NCI-H69 (cell line): Measurements from ENCODE around the gene ANKRD13D.
"Not testable (repeated sequence)": the region's sequence is repeated elsewhere in the genome, so short reads cannot be mapped to it uniquely, and the experiment has no call there.

Experiments used
- DNase-seq: peaks from one replicate; lab custom pipeline; 2025; lab: John Stamatoyannopoulos, UW

ANKRD13D gene

DNA sequence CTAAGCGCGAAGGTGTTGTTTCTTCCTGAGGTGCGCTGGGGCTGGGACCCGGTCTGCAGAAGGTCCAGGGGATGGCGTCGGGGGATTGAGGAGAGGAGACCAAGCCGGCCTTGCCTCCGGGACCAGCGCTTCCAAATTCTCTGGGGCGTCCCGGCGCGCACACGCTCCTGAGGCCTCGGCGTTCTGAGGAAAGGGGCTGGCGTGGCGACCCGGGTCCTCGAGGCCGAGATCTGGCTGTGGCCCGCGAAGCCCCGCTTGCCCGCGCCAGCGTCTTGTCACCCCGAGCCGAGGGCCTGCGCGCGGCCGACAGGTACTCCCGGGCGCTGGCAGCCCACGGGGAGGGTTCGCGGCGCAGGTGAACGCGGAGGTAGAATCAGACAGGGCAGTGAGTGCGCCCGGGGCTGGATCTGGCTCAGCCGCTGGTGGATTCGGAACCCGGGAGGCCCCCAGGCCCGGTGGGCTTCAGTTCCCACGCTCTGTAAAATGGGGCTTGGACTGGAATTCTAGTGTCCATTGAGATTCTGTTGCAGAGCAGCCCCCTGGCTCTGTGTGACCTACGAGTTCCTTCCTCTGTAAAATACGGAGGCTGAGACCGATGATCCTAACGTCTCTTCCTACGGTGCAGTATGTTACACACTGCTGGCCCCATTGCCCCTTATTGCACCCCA lies 28.9 kb downstream of the ANKRD13D start:
- DNase-seq = peak; percentile 78

DNA sequence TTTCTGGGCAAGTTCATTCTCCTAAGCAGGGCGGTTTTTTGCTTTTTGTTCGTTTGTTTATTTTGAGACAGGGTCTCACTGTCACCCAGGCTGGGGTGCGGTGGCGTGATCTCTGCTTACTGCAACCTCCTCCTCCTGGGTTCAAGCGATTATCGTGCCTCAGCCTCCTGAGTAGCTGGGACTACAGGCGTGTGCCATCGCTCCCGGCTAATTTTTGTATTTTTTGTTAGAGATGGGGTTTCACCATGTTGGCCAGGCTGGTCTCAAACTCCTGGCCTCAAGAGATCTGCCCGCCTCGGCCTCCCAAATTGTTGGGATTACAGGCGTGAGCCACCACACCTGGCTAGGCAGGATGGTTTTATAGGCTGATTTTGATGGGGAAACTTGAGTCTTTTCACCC lies 29.8 kb downstream of the ANKRD13D start:
- DNase-seq = not testable (repeated sequence)

DNA sequence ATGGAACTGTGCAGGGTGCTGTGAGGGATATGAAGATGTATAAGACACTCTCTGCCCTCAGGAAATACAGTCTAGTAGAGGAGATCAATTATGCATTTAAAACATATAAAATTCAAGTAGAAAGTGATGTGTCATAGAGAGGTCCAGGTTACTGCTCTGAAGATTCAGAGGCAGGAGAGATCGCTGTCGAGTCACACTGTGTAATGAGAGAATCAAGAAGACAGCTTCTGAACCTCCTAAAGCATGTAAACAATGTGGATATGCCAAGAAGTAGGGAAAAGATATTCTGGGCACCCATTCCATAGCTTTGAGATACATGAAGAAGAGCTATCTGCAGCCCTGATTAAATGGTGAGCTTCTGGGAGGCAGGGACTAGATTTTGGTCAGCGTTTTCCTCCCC lies 30.9 kb downstream of the ANKRD13D start:
- DNase-seq = no peak

DNA sequence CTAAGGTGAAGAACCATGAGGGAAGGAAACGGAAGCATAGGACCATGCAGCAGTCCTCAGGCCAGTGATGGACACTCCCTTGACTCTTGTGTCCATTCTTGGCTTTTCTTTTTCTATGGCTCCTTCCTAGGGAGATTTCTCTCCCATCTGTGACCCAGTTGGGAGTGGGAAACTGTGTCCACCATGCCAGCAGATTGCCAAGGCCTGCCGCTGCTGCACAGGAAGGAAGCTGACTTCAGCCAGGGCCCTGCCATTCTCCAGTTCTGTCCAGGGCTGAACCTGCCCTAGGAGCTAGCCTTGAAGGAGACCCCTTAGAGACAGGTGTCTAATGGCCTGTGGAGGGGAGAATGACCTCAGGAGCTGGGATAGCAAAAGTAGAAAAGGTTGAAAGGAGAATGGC lies 31.6 kb downstream of the ANKRD13D start:
- no peak for DNase-seq

DNA sequence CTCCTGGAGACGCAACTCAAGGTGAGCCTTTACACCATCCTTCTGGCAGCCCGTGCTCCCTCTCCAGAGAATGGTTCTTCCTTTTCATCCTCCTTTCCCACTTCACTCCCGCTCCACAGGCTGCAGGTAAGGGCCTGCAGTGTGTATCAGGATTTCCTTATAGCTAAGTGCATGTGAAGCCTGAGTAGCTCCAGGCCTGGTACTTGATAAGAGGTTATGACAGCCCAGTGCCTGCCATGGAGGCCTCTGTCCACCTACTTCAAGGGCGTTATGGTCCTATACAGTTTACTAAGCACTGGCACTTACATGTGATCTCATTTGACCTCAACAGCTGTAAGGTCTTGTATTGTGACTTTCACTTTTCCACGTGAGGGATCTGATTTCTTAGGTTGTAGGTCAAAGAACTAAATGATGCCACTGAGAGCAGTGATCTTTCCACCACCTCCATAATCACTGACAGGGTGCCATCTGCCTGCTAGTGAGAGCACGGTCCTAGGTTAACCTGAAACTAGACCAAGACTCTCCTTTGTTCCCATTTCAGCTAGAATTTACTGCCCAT lies 32.3 kb downstream of the ANKRD13D start:
- no peak for DNase-seq

DNA sequence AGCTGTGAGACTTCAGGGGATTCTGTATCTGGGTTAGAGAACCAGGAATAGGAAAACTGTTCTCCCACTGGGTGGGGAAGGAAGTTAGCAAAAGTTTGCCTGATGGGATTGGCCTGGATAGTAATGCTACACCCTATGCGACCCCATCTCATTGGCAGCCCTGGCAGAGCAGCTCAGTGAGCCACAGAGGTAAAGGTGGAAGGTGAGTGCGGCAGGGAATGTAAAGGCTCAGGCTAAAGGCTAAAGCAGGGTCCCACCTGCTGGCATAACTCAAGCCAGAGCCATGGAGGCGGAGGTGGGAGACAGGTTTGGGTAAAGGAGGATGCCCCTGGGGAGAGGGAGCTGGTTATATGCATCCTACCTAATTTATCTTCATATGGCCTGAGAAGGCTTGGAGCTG lies 32.9 kb downstream of the ANKRD13D start:
- DNase-seq = no peak

DNA sequence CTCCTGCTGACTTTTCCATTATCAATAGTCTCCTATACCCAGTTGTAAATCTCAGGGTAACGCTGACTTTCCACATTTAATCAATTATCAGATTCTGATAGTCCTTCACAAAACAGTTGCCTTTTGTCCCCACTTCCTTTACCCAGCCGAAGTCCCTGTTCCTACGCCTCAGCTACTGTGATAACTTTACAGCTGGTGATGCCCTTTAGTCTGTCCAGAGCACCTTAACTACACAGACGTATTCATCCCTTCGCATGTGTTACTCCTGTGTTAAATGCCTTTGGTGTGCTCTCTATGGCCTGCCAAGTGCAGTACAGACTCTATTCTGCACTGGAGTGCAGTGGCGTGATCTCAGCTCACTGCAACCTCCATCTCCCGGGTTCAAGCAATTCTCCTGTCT lies 34.4 kb downstream of the ANKRD13D start:
- no peak for DNase-seq

DNA sequence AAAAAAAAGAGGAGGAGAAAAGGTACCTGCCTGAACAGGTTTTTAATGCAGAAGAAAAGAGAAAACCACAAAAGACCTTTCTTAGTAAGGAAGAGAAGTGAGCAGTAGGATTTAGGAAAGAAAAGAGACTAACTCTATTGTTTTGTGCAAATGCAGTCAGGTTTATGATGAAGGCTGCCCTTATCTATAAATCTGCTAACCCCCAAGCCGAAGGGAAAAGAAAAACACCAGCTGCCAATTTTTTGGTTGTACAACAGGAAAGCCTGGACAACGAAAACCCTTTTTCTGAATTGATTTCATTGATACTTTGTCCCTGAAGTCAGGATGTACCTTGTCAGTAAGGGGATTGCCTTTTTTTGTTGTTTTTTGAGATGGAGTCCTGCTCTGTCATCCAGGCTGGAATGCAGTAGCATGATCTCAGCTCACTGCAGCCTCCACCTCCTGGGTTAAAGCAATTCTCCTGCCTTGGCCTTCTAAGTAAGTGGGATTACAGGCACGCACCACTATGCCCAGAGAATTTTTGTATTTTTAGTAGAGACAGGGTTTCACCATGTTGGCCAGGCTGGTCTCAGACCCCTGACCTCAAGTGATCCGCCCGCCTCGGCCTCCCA lies 43.1 kb downstream of the ANKRD13D start:
- no peak for DNase-seq

DNA sequence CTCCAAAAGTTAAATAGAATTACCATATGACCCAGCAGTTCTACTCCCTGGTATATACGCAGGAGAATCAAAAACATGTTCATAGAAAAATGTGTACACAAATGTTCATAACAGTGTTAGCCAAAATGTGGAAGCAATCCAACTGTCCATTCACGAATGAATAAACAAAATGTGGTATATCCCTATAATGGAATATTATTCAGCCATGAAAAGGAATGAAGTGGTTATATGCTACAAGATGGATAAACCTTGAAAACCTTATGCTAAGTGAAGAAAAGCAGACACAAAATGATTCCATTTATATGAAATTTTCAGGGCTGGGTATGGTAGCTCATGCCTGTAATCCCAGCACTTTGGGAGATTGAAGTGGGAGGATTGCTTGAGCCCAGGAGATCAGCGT lies 48.2 kb downstream of the ANKRD13D start:
- no peak for DNase-seq

DNA sequence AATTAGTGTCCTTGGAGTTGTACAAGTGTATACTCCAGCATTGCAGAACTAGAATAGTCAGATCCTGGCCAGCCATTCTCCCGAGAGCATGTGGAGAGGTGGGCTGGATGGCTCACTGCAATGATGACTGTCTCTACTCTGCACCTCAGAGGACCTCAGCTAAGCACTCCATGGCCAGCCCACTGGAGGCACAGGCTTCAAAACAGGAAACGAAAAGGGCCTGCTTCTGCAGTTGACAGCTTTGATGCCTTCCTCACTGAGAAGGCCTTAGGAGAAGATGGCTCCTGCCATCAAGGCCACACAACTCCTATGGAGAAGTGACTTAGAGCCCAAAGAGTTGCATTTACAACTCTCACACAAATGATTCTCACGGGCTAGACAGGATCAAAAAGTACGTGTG lies 55.2 kb downstream of the ANKRD13D start:
- DNase-seq = no peak

DNA sequence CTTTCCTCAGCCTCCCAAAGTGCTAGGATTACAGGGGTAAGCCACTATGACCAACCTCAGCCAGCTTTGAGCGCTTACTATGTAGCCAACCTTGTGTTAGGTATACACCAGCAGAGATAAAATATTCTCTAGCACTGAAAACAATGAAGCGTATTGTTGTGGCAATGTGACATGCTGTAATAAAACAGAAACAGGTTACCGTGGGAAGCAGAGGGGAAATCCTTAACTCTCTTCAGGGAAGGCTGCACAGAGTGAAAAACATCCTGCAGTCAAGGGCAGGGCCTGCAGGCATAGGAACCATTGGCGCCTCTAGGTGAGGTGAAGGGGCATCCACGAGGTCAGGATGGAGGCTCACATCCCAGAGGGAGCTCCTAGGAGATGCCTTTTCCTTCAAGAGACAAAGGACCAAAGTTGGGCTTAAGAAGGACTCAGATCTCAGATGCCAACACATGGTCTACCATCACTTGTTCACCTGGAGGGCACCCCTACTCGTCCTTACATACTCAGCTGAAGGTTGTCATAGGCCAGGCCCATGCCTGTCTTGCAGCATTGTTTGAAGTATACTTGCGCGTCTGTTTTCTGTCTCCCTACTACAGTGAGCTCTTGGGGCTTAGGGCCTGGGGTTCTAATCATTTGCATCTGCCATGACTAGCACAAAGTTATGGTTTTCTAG lies 56.3 kb downstream of the ANKRD13D start:
- no peak for DNase-seq

DNA sequence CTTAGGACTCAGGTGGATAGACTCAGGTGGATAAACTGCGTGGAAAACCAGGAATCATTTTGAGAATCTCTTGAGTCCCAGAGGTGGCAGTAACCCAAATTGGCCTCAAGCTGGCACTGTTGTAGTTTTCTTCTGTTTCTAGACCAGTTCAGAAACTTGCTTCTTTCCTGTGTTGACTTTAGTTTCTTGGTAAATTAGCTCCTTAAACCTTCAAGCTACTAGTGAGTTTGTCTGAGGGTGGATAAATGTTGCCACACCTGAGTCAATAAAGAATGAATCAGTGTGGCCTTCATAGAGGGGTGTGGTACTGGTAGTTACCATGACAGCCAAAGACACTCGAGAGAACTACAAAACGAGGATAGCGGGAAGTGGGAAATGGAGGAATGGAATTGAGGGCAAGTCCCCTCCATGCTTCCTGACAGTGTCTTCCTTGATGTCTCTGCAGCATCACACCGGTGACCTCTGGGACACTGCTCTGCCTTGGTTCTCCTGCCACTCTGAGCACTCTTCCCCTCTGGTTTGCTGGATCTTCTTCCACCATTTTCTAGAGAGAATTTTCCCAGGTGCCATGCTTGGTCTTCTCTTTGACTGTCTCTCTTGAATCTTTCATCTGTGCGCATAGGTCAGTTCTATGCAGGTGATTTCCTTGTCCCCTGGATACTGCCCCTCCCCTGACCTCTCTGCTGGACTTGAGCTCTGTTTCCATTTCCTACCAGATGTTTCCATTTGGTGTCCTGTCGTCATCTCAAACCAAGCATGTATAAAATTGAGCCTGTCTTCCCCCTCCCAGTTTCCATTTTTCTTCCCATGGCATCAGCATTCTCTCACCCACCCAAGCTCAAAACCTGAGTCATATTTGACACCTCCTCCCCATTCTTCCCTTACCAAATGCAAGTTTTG lies 57.1 kb downstream of the ANKRD13D start:
- DNase-seq = peak; percentile 91

DNA sequence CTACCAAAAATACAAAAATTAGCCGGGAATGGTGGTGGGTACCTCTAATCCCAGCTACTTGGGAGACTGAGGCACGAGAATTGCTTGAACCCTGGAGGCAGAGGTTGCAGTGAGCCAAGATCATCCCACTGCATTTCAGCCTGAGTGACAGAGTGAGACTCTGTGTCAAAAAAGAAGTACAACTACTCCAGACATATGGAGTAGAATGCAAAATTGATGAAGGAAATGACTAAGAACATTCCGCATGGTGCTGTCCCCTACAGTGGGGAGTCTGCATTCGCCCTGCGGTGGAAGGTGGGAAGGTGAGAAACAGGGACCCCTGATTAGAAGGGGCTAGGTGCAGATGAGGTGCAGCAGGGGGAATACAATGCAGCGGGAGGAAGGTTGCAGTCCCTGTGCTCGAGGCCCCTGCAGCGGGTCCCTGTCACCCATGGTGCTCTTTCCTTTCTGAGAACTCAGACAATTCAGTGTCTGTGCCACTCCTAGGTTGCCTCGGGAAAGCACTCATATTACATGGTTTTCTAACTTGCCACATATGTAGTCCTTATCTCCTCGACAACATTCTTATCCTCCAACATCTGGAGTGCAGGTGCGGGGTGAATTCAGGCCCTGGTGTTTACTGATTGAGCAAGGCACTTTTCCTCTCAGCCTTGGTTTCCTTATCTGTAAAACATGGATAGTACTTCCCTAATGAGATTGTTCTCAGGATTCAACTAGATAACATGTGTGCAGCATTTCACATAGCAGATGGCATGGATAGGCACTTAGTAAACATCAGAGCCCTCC lies 59.1 kb downstream of the ANKRD13D start:
- DNase-seq = no peak

DNA sequence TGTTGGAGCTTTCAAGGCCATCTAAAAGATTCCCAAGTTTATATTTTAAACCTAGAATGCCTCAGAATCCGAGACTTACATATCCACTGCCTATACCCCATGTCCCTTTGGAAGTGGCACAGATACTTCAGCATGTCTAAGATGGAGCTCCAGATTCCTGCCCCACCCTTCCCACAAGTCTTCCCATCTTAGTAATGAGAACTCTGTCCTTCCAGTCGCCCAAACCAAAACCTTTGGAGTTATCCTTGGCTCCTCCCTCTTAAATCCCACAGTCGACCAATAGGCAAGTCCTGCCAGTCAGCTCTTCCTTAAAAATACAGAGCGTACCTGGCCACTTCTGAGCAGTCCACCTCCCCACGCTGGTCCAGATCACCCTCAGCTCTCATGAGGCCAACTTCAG lies 59.9 kb downstream of the ANKRD13D start:
- no peak for DNase-seq

DNA sequence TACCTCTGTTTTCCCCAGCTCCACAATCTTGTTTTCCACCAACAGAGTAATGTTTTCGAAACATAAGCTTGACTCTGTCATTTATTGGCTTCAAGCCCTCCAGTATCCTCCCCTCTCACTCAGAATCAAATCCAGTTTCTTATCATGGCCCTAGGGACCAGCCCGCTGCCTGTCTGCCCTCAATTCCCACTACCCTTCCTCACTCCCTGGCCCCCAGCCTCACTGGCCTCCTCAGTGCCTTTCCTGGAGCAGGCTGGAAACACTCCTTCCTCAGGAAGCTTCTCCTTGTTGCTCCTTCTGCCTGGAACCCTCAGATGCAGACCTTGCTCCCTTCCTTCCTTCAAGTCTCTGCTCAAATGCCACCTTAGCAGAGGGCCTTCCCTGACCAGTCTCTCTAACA lies 60.4 kb downstream of the ANKRD13D start:
- no peak for DNase-seq

DNA sequence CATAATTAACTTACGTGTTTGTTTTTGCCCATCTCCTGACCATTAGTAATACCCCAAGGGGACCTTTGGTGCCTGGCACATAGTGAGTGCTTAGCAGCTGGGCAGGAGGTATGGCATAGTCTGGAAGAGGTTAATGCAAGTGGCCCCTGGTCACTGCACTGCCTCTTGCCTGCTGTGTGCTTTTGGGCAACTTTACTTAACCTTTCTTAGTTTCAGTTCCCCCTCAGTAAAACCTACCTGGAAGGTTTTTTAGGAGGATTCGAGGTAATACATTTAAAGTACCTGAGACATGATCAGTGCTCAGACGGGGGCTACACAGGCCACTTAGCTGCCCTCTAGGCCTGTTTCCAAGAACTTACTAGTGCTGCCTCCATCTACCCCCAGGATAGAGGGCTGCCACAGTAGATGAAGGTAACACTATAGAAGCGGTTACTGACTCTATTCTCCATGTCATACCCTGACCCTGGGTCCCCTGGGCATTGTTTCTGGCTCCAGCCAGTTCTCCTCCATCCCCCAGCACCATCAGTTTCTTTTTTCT lies 60.9 kb downstream of the ANKRD13D start:
- no peak for DNase-seq

DNA sequence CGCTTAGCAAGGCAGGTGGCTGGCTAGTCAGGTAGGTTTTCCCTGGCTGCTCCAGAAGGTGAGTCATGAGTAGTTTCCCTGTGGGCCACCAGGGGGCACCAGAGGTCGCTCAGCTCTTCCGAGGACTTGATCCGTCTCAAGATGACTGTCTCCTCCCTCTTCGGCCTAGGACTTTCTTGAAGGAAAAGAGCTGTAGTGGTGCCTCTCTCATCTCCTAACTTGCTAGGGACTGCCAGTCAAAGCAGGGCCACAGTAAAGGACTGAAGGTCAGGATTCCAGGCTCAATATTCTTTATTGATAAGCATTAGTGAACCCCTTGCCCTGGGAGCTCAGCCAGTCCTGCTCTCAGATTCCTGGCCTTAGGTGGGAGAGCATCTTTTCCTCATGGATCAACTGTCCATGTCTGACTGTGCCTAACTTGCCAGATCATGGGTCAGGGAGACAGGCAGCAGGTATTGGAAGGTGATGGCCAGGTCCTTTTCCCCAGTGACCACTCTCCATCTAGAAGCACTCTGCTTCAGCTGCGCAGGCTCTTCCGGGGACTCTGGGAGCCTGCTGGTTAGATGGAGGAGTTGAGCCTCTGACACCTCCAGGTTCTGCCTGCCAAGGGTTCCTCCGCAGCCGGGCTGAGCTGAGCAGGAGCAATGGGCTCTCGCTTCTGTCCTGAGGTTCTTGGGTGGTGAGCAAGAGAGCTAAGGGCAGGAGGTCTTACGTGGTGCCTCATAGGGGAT lies 62.3 kb downstream of the ANKRD13D start:
- DNase-seq = peak; percentile 71
